Measurements from ENCODE around the gene ME1.

GRCh38 chr6:83273596-83273995, 157.3 kb downstream of the ME1 start:
- TF ChIP-seq CTCF (tag by site-specific recombination; IDR thresholded peaks at IDR 0.05) (no peak), EGR2 (tag by site-specific recombination; IDR thresholded peaks at IDR 0.05; ENCODE audit: low read depth) (no peak), KLF9 (tag by site-specific recombination; IDR thresholded peaks at IDR 0.05; ENCODE audit: low read depth) (no peak), ZNF341 (tag by site-specific recombination; IDR thresholded peaks at IDR 0.05; ENCODE audit: low read depth) (no peak), ZBTB20 (tag by site-specific recombination; IDR thresholded peaks at IDR 0.05) (no peak), WT1 (tag by site-specific recombination; IDR thresholded peaks at IDR 0.05) (no peak), ZNF639 (tag by site-specific recombination; IDR thresholded peaks at IDR 0.05) (no peak), ZNF776 (tag by site-specific recombination; IDR thresholded peaks at IDR 0.05; ENCODE audit: borderline replicate concordance) (no peak), MZF1 (tag by site-specific recombination; IDR thresholded peaks at IDR 0.05; ENCODE audit: borderline replicate concordance) (no peak)
